HepG2 (cell line): ENCODE results near the gene USP15.

Source experiments
- ARID3A ChIP-seq: IDR thresholded peaks from 2 replicates; pipeline ENCODE4 v1.6.1; 2012; ENCODE audit warnings: low read depth, low read length, improper control_type of control experiment
- CTCF ChIP-seq: sonication (generic); formaldehyde crosslinking; IDR thresholded peaks from 2 replicates; pipeline ENCODE4 v1.5.0; 2020; ENCODE audit warnings: mild to moderate bottlenecking, missing genetic modification reagents, moderate library complexity
- ERF ChIP-seq: IDR thresholded peaks from 2 replicates; pipeline ENCODE4 v1.6.1; 2018; ENCODE audit warnings: missing biosample characterization, missing genetic modification reagents
- FOXP1 ChIP-seq, 2 experiments: fragments of 450-650 bp in 1 of 2; IDR thresholded peaks; 2 replicates each; pipeline ENCODE4 v1.6.1; 2017 to 2018; ENCODE audit warnings: antibody characterized with exemption in 1 of 2
- HCFC1 ChIP-seq: fragments of 150-350 bp; IDR thresholded peaks from 2 replicates; pipeline ENCODE4 v1.6.1; 2014; ENCODE audit warnings: low read depth, low read length
- HOMEZ ChIP-seq: IDR thresholded peaks from 2 replicates; pipeline ENCODE4 v1.6.1; 2016; ENCODE audit warnings: low read depth
- MTERF4 ChIP-seq: sonication (generic); formaldehyde crosslinking; IDR thresholded peaks from 2 replicates; pipeline ENCODE4 v1.8.0; 2023; ENCODE audit warnings: mild to moderate bottlenecking, missing genetic modification reagents
- NFIC ChIP-seq: IDR thresholded peaks from 2 replicates; pipeline ENCODE4 v1.6.1; 2012; ENCODE audit warnings: mild to moderate bottlenecking, low read length, inconsistent platforms
- POLR2AphosphoS5 ChIP-seq: IDR thresholded peaks from 2 replicates; pipeline ENCODE4 v1.6.1; 2012; ENCODE audit warnings: low read depth, low read length
- SIN3A ChIP-seq: IDR thresholded peaks from 2 replicates; pipeline ENCODE4 v1.6.1; 2011; ENCODE audit warnings: low read depth, mild to moderate bottlenecking, control low read depth, low read length, borderline replicate concordance
- SMYD3 ChIP-seq: sonication (generic); formaldehyde crosslinking; IDR thresholded peaks from 2 replicates; pipeline ENCODE4 v1.8.1; 2023; ENCODE audit warnings: mild to moderate bottlenecking, missing genetic modification reagents
- ZIK1 ChIP-seq: sonication (generic); formaldehyde crosslinking; IDR thresholded peaks from 2 replicates; pipeline ENCODE4 v1.5.0; 2020; ENCODE audit warnings: mild to moderate bottlenecking, low read depth, missing genetic modification reagents, borderline replicate concordance
- ZNF124 ChIP-seq: sonication (generic); formaldehyde crosslinking; IDR thresholded peaks from 2 replicates; pipeline ENCODE4 v1.4.0; 2020; ENCODE audit warnings: missing genetic modification reagents
- ZNF3 ChIP-seq: IDR thresholded peaks from 2 replicates; pipeline ENCODE4 v1.7.0; 2017; ENCODE audit warnings: inconsistent platforms

GRCh38 chr12:62263232-62263631, 3.0 kb downstream of the USP15 start:
- TF ChIP-seq ARID3A, result no peak
- no peak for TF ChIP-seq CTCF (CRISPR knock-in tag)
- TF ChIP-seq FOXP1 (IDR thresholded peaks at IDR 0.05), result no peak
- TF ChIP-seq FOXP1 (CRISPR knock-in tag; IDR thresholded peaks at IDR 0.05), result no peak
- TF ChIP-seq NFIC, result no peak
- TF ChIP-seq POLR2AphosphoS5, result no peak
- TF ChIP-seq HCFC1, result no peak
- TF ChIP-seq HOMEZ (CRISPR knock-in tag), result no peak
- TF ChIP-seq SIN3A, result no peak
- TF ChIP-seq ZNF124 (CRISPR knock-in tag), result no peak
- TF ChIP-seq SMYD3, result no peak
- TF ChIP-seq ZNF3 (CRISPR knock-in tag), result no peak
- no peak for TF ChIP-seq ERF
- TF ChIP-seq ZIK1, result no peak
- TF ChIP-seq MTERF4, result no peak
